ENCODE results near the gene CYB5D1. TPM values are rescaled to one million over a fixed set of nuclear protein-coding genes. Genes with fewer than 3 reads are reported as not detected.

Gene CYB5D1
- total and polyA plus RNA-seq, 2 of the 8 experiments (the other 6 are each of a cell fraction or from before 2014, with no cell fraction given), result 11.0 to 18.0 TPM

GRCh38 chr17:7845359-7846062, 12.3 kb upstream of the CYB5D1 start:
- H3K14ac ChIP-seq (ENCODE audit: insufficient read length), result no peak overlapping the region
- ChIA-PET CTCF (ENCODE audit: partially characterized antibody) (interaction anchor here (0.6 to 2.1 kb wide), 16 partner anchors 8 to 274 kb away, joined by 3 to 10 read pairs (median 4); partner anchors contain the start of genes CYB5D1 and NAA38), POLR2A (ENCODE audit: partially characterized antibody) (interaction anchor here (0.6 to 4.2 kb wide), 8 partner anchors 8 to 144 kb away, joined by 3 to 22 read pairs (median 10); partner anchors contain the start of genes CYB5D1, KDM6B, NAA38 and TMEM88)
- H2BK120ac ChIP-seq (replicated peaks; ENCODE audit: low read depth, low read length), result no peak overlapping the region
- no peak overlapping the region for H2AFZ ChIP-seq (ENCODE audit: low read length)
- H3K56ac ChIP-seq (replicated peaks; ENCODE audit: insufficient read length, low read depth, low read length), result no peak overlapping the region
- no peak overlapping the region for H3K4ac ChIP-seq (replicated peaks; ENCODE audit: insufficient read length, low read depth, low read length)
- FAIRE-seq (no peak), DNase-seq (ENCODE audit: low read depth in 1 of 2, low spot score in 2 of 2) (no peak)
- no peak overlapping the region for H3K9ac ChIP-seq (replicated peaks in 1 of 4; ENCODE audit: extremely low read depth in 1 of 4, low read depth in 3 of 4, low read length in 3 of 4)
- H3K4me3 ChIP-seq (ENCODE audit: extremely low read depth in 1 of 4, insufficient read depth in 2 of 4, low read depth in 3 of 4, low read length in 4 of 4), result peak overlapping the region in 1 of 4 experiments; percentile 90; a peak in 4 of 8 replicates
- H3K23me2 ChIP-seq (ENCODE audit: low read depth, low read length), result peaks cover 34% of the 10 kb centered on the region
- no peak overlapping the region for H2AK5ac ChIP-seq (ENCODE audit: low read depth, low read length)
- H3K27ac ChIP-seq (ENCODE audit: low read depth, low read length), result no peak overlapping the region
- no peak overlapping the region for H2BK12ac ChIP-seq (ENCODE audit: low read depth, low read length)
- H4K5ac ChIP-seq (ENCODE audit: insufficient read length, low read depth, low read length), result no peak overlapping the region
- WGBS, 2 experiments (ENCODE audit: extremely low coverage in 1 of 2, insufficient coverage in 1 of 2, insufficient read length in 1 of 2, insufficient replicate concordance in 2 of 2, low coverage in 1 of 2, low lambda C conversion rate in 2 of 2, missing lambda C conversion rate in 1 of 2), result 81% methylated on average over 15 of the region's 15 CpGs; no CpG with 5 or more reads in 1 of the 2 experiments
- H3K79me1 ChIP-seq (ENCODE audit: low read depth, low read length), result no peaks in the 10 kb centered on the region
- no peaks in the 10 kb centered on the region for H3K79me2 ChIP-seq (ENCODE audit: control insufficient read depth in 1 of 2, insufficient read depth in 2 of 2, low read length in 2 of 2)
- peak overlapping the region; percentile 96 to 100 for H3K4me2 ChIP-seq (ENCODE audit: insufficient read depth in 1 of 2, low read depth in 2 of 2, low read length in 2 of 2)
- no peak overlapping the region for H4K91ac ChIP-seq (replicated peaks; ENCODE audit: insufficient read length, low read length)
- H2BK15ac ChIP-seq (ENCODE audit: low read length), result no peak overlapping the region
- H3K36me3 ChIP-seq (ENCODE audit: control insufficient read depth in 2 of 4, insufficient read depth in 4 of 4, low read length in 3 of 4), result no peaks in the 10 kb centered on the region; a peak in 3 of 8 replicates
- H3K4me1 ChIP-seq (replicated peaks in 1 of 4; ENCODE audit: control insufficient read depth in 3 of 4, insufficient read depth in 4 of 4, low read length in 3 of 4), result peaks cover 5 to 19% (median 11%) of the 10 kb centered on the region in 4 experiments; a peak in 6 of 7 replicates
- H3K9me3 ChIP-seq (ENCODE audit: insufficient read depth in 2 of 2, low read depth in 1 of 2, low read length in 1 of 2), result no peaks in the 10 kb centered on the region
- H4K8ac ChIP-seq (ENCODE audit: extremely low read depth, insufficient read depth, low read length), result peak overlapping the region; percentile 65; the same call in 1 of the 2 replicates
- no peak overlapping the region for H2BK20ac ChIP-seq (ENCODE audit: low read length)
- no peak overlapping the region for H3K23ac ChIP-seq (ENCODE audit: insufficient read length)
- peaks cover 12 to 29% of the 10 kb centered on the region in 2 experiments for H4K20me1 ChIP-seq (replicated peaks in 1 of 2; ENCODE audit: control insufficient read depth in 1 of 2, insufficient read depth in 2 of 2, low read length in 2 of 2)
- no peak overlapping the region for H3K18ac ChIP-seq (ENCODE audit: extremely low read depth, low read length)
- H2BK5ac ChIP-seq (ENCODE audit: low read depth, low read length), result no peak overlapping the region
- H3K27me3 ChIP-seq (replicated peaks in 1 of 4; ENCODE audit: control insufficient read depth in 3 of 4, extremely low read depth in 1 of 4, insufficient read depth in 3 of 4, low read length in 3 of 4), result peaks cover 7 to 30% (median 27%) of the 10 kb centered on the region in 4 experiments
- TF ChIP-seq SAP30 (IDR thresholded peaks at IDR 0.05; ENCODE audit: insufficient read depth, insufficient replicate concordance, low read length) (no peak), SIX5 (IDR thresholded peaks at IDR 0.05; ENCODE audit: low read depth, low read length) (no peak), ATF2 (IDR thresholded peaks at IDR 0.05; ENCODE audit: low read length) (no peak), RNF2 (IDR thresholded peaks at IDR 0.05; ENCODE audit: borderline replicate concordance, low read depth, low read length, missing control alignments, poor library complexity, severe bottlenecking) (no peak), JUN (IDR thresholded peaks at IDR 0.05; ENCODE audit: low read depth, low read length) (no peak), E2F6 (IDR thresholded peaks at IDR 0.05) (no peak), BCL11A (IDR thresholded peaks at IDR 0.05; ENCODE audit: low read depth in 2 of 2, low read length in 2 of 2) (no peak), TCF12 (IDR thresholded peaks at IDR 0.05; ENCODE audit: low read depth, low read length) (no peak), ASH2L (IDR thresholded peaks at IDR 0.05; ENCODE audit: low read length) (no peak)

Data from H1 (cell line).